Neural cell (in vitro differentiated cells): ENCODE measurements around the gene CTNNBL1. TPM values are rescaled to one million over a fixed set of nuclear protein-coding genes. Genes with fewer than 3 reads are reported as not detected.

Experiments used
- H2AFZ ChIP-seq: fragments of 200-600, 300-800 bp; sonication (generic), shearing (Covaris generic); 2 replicates; pipeline ENCODE4 v1.6.0; 2014; ENCODE audit warnings: low read depth, mild to moderate bottlenecking, antibody characterized with exemption, low read length, moderate library complexity
- H3F3A ChIP-seq: fragments of 200-600 bp; shearing (Covaris generic); 2 replicates; pipeline ENCODE4 v1.6.1; 2016; ENCODE audit warnings: mild to moderate bottlenecking, moderate library complexity, mixed read lengths, antibody characterized with exemption, low read length; ENCODE audit not compliant: insufficient read depth, poor library complexity, severe bottlenecking
- H3K27ac ChIP-seq: fragments of 200-600, 300-800 bp; sonication (generic), shearing (Covaris generic); 2 replicates; pipeline ENCODE4 v1.5.1; 2014; ENCODE audit warnings: mild to moderate bottlenecking, low read length, moderate library complexity
- H3K27me3 ChIP-seq: fragments of 300-800, 200-600 bp; sonication (generic), shearing (Covaris generic); 2 replicates; pipeline ENCODE4 v1.6.0; 2014; ENCODE audit warnings: mild to moderate bottlenecking, low read depth, low read length, moderate library complexity; ENCODE audit not compliant: insufficient read depth
- H3K36me3 ChIP-seq: fragments of 300-800, 200-600 bp; sonication (generic), shearing (Covaris generic); 2 replicates; pipeline ENCODE4 v1.5.1; 2014; ENCODE audit warnings: mild to moderate bottlenecking, antibody characterized with exemption, low read length, moderate library complexity; ENCODE audit not compliant: insufficient read depth
- H3K4me2 ChIP-seq: fragments of 300-800, 200-600 bp; sonication (generic), shearing (Covaris generic); 2 replicates; pipeline ENCODE4 v1.6.0; 2014; ENCODE audit warnings: mild to moderate bottlenecking, low read length
- H3K4me3 ChIP-seq: fragments of 300-800, 200-600 bp; sonication (generic), shearing (Covaris generic); 2 replicates; pipeline ENCODE4 v1.5.1; 2014; ENCODE audit warnings: mild to moderate bottlenecking, low read length, moderate library complexity
- H3K79me2 ChIP-seq: fragments of 200-600 bp; shearing (Covaris generic); replicated peaks from 2 replicates; pipeline ENCODE4 v1.6.0; 2014; ENCODE audit warnings: mild to moderate bottlenecking, low read length, moderate library complexity; ENCODE audit not compliant: insufficient read depth
- H3K9ac ChIP-seq: fragments of 300-800, 200-600 bp; sonication (generic), shearing (Covaris generic); 2 replicates; pipeline ENCODE4 v1.6.1; 2016; ENCODE audit warnings: mild to moderate bottlenecking, low read length, mixed read lengths
- H3K9me2 ChIP-seq: fragments of 200-600 bp; shearing (Covaris generic); 2 replicates; pipeline ENCODE4 v1.6.1; 2016; ENCODE audit warnings: mild to moderate bottlenecking, low read length, mixed read lengths; ENCODE audit not compliant: insufficient read depth
- H3K9me3 ChIP-seq: fragments of 200-600, 300-800 bp; sonication (generic), shearing (Covaris generic); 2 replicates; pipeline ENCODE4 v1.6.1; 2016; ENCODE audit warnings: mild to moderate bottlenecking, mixed run types, low read length, moderate library complexity, mixed read lengths
- H4K20me1 ChIP-seq: fragments of 200-600 bp; shearing (Covaris generic); 2 replicates; pipeline ENCODE4 v1.6.1; 2016; ENCODE audit warnings: mild to moderate bottlenecking, mixed run types; ENCODE audit not compliant: insufficient read depth
- POLR2AphosphoS5 ChIP-seq: IDR thresholded peaks from 2 replicates; pipeline ENCODE4 v1.6.1; 2012
- SMC3 ChIP-seq: fragments of 450-650 bp; conservative IDR thresholded peaks from 2 replicates; pipeline ENCODE4 v1.6.1; 2014; ENCODE audit warnings: antibody characterized with exemption, mild to moderate bottlenecking, moderate library complexity; ENCODE audit not compliant: poor library complexity
- polyA plus RNA-seq: library from polyadenylated mRNA; depleted of rRNA; stranded (reverse); fragments of >200 nt; gene quantifications from 2 replicates; pipeline ENCODE4 v1.2.3, GENCODE V29; 2014
- TF ChIP-seq, protein P1 (sequence below): fragments of 450-650 bp; IDR thresholded peaks from 2 replicates; pipeline ENCODE4 v1.5.1; 2014; ENCODE audit warnings: antibody characterized with exemption, mild to moderate bottlenecking, moderate library complexity; ENCODE audit not compliant: poor library complexity, severe bottlenecking
- TF ChIP-seq, protein P2 (sequence below): IDR thresholded peaks from 2 replicates; pipeline ENCODE4 v1.6.1; 2012; ENCODE audit warnings: borderline replicate concordance

CTNNBL1 gene
- polyA plus RNA-seq, 1 donor from 2014 or later, result 32.6 TPM

DNA sequence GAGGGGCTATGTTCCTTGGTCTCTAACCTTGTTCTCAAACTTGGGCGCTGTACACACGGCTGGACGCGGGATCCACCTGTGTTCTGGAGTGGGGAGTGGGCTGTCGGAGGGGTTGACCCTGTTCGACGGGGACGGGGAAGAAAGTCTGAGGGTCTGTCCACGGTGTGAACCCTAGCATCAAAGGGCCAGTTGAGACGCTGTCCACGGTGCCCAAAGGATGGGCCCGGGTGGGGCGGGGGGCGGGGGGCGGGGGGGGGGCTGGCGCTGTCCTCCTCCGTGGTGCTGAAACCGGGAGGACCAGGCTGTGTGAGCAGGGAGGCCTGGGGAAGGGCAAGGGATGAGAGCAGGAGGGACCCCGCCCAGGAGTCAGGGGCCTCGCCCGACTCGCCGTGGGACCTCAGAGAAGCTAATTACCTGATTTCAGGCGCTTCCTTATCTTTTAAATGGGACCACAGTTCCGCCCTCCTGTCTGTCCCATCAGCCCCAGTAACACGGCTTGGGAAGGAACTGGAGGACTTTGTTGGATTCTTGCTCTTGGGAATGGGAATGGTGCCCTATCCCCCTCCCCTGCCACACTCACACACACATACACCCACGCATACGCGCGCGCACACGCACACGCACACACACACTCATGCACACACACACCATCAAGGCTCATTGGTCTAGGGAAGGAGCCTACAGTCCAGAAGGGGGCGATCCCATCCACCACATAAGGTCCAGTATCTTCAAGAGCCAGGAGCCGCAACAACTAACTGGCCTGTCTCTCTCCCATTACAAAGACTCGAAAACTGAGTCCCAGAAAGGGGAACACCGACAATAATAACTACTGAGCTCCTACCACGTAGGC, 208.0 kb downstream of the CTNNBL1 start:
- H4K20me1 ChIP-seq, result no peaks in the 10 kb centered on the region
- H3K9me3 ChIP-seq, result no peaks in the 10 kb centered on the region
- no peaks in the 10 kb centered on the region for H3K79me2 ChIP-seq
- no peaks in the 10 kb centered on the region for H3K9me2 ChIP-seq
- no peak overlapping the region for H3K4me2 ChIP-seq
- H3F3A ChIP-seq, result no peaks in the 10 kb centered on the region
- peak overlapping the region; percentile 64 for H3K4me3 ChIP-seq
- H3K27me3 ChIP-seq, result no peaks in the 10 kb centered on the region
- TF ChIP-seq POLR2AphosphoS5 (no peak), SMC3 (peak; percentile 29)
- TF ChIP-seq, protein P1, sequence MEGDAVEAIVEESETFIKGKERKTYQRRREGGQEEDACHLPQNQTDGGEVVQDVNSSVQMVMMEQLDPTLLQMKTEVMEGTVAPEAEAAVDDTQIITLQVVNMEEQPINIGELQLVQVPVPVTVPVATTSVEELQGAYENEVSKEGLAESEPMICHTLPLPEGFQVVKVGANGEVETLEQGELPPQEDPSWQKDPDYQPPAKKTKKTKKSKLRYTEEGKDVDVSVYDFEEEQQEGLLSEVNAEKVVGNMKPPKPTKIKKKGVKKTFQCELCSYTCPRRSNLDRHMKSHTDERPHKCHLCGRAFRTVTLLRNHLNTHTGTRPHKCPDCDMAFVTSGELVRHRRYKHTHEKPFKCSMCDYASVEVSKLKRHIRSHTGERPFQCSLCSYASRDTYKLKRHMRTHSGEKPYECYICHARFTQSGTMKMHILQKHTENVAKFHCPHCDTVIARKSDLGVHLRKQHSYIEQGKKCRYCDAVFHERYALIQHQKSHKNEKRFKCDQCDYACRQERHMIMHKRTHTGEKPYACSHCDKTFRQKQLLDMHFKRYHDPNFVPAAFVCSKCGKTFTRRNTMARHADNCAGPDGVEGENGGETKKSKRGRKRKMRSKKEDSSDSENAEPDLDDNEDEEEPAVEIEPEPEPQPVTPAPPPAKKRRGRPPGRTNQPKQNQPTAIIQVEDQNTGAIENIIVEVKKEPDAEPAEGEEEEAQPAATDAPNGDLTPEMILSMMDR, result peak; percentile 32
- no peak overlapping the region for H2AFZ ChIP-seq
- no peak overlapping the region for H3K27ac ChIP-seq
- no peak overlapping the region for H3K9ac ChIP-seq
- no peaks in the 10 kb centered on the region for H3K36me3 ChIP-seq

DNA sequence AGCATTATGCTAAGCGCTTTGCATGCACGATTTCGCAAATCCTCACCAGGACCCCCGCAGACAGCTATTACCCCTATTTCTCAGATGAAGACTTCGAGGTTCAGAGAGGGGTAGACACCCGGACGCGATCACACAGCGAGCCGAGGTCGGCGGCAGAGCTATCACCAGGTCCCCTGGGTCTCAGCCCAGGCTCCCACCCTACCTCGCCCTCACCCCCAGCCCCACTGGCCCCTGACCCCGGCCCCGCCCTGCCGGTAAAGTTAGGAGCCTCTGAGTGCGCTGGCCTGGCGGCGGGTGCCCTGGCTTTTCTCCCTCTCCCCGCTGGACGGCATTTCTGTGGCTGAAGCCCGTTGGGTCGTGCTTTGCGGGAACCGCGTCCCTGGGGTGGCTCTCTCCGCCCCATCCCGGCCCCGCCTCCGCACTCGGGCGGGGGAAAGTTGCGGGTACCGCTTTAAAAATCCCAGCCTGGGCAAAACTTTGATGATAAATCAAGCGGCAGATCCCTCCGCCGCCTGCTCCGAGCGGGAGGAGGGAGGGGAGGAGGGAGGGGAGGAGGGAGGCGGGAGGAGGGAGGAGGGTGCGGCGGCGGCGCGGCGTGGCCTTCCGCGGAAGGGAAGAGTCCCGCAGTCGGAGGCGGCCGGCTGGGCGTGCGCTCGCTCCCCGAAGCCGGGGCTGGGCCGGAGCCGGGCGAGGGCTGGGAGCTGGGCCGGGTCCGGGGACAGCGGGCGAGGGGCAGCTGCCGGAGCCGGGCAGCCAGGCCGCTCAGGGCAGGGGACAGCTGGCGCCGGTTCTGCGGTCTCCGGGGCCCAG, 208.9 kb downstream of the CTNNBL1 start, which contains the start of gene VSTM2L:
Gene VSTM2L (plus strand): TSS at position 624 of the 810 bp plus-strand sequence. CDS start 224 bp downstream, outside the sequence.
- H3K27ac ChIP-seq, result no peak within 1 kb of the TSS
- no peaks in the 10 kb centered on the region for H3K79me2 ChIP-seq
- no peaks in the 10 kb centered on the region for H3K36me3 ChIP-seq
- H2AFZ ChIP-seq, result no peak within 1 kb of the TSS
- H3K4me2 ChIP-seq, result no peak within 1 kb of the TSS
- TF ChIP-seq, protein P2, sequence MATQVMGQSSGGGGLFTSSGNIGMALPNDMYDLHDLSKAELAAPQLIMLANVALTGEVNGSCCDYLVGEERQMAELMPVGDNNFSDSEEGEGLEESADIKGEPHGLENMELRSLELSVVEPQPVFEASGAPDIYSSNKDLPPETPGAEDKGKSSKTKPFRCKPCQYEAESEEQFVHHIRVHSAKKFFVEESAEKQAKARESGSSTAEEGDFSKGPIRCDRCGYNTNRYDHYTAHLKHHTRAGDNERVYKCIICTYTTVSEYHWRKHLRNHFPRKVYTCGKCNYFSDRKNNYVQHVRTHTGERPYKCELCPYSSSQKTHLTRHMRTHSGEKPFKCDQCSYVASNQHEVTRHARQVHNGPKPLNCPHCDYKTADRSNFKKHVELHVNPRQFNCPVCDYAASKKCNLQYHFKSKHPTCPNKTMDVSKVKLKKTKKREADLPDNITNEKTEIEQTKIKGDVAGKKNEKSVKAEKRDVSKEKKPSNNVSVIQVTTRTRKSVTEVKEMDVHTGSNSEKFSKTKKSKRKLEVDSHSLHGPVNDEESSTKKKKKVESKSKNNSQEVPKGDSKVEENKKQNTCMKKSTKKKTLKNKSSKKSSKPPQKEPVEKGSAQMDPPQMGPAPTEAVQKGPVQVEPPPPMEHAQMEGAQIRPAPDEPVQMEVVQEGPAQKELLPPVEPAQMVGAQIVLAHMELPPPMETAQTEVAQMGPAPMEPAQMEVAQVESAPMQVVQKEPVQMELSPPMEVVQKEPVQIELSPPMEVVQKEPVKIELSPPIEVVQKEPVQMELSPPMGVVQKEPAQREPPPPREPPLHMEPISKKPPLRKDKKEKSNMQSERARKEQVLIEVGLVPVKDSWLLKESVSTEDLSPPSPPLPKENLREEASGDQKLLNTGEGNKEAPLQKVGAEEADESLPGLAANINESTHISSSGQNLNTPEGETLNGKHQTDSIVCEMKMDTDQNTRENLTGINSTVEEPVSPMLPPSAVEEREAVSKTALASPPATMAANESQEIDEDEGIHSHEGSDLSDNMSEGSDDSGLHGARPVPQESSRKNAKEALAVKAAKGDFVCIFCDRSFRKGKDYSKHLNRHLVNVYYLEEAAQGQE, result no peak
- TF ChIP-seq, protein P1, result peak; percentile 1
- H3K27me3 ChIP-seq, result no peaks in the 10 kb centered on the region
- no peaks in the 10 kb centered on the region for H4K20me1 ChIP-seq
- H3K9me3 ChIP-seq, result no peaks in the 10 kb centered on the region
- H3K9ac ChIP-seq, result peak within 1 kb of the TSS; percentile 55
- H3K9me2 ChIP-seq, result no peaks in the 10 kb centered on the region
- no peaks in the 10 kb centered on the region for H3F3A ChIP-seq
- peak within 1 kb of the TSS; percentile 64 for H3K4me3 ChIP-seq
